ENCODE results near the gene REX1BD. TPM values are rescaled to one million over a fixed set of nuclear protein-coding genes. Genes with fewer than 3 reads are reported as not detected.

The REX1BD gene
- total and polyA plus RNA-seq, 2 donors (not counting 3 experiments of a cell fraction or from before 2014, with no cell fraction given) = 64.4 to 90.9 TPM

- Histone ChIP-seq H3K36me3 (ENCODE audit: control insufficient read depth in 2 of 2, extremely low read depth in 1 of 2, insufficient read depth in 2 of 2, low read length in 2 of 2) (no peaks in the 10 kb centered on the region), H3K9me3 (replicated peaks; ENCODE audit: control insufficient read depth, insufficient read depth, low read length) (no peaks in the 10 kb centered on the region), H3K27ac (ENCODE audit: insufficient read depth, low read depth, low read length) (no peak overlapping the region), H3K4me3 (replicated peaks in 1 of 3; ENCODE audit: insufficient read depth in 1 of 3, low read depth in 1 of 3, low read length in 3 of 3) (no peak overlapping the region), H3K27me3 (ENCODE audit: control insufficient read depth in 2 of 2, insufficient read depth in 2 of 2, low read length in 2 of 2) (peaks cover 67 to 78% of the 10 kb centered on the region in 2 experiments), H3K9ac (replicated peaks; ENCODE audit: extremely low read depth, insufficient read depth, low read length) (no peak overlapping the region), H3K79me2 (ENCODE audit: control insufficient read depth, insufficient read depth, low read length) (no peaks in the 10 kb centered on the region), H3K4me2 (ENCODE audit: insufficient read depth, low read length) (no peak overlapping the region), H3K4me1 (ENCODE audit: control insufficient read depth, extremely low read depth, insufficient read depth, low read length) (peaks cover 16% of the 10 kb centered on the region), H2AFZ (ENCODE audit: low read depth, low read length) (no peak overlapping the region), H3K9me1 (replicated peaks; ENCODE audit: control insufficient read depth, extremely low read depth, insufficient read depth, low read length) (no peaks in the 10 kb centered on the region), H4K20me1 (replicated peaks; ENCODE audit: control insufficient read depth, extremely low read depth, insufficient read depth, low read length) (no peaks in the 10 kb centered on the region)
- no peak for FAIRE-seq
- POLR2A ChIA-PET = no interaction called here
- TF ChIP-seq FOS (IDR thresholded peaks at IDR 0.05; ENCODE audit: borderline replicate concordance, insufficient read depth, low read length) (peak; percentile 23), POLR2A (IDR thresholded peaks at IDR 0.05; ENCODE audit: low read depth, low read length) (no peak), EZH2 (IDR thresholded peaks at IDR 0.05; ENCODE audit: borderline replicate concordance, low read depth, low read length, severe bottlenecking) (peak; percentile 16)
- intact Hi-C loops (cut with micrococcal nuclease) = loop anchor here (1.0 kb wide), 1 partner anchor 26 kb away; no protein-coding TSS in a partner anchor
- no TSS peak for BruUV-seq (replicated peaks)
- CTCF ChIA-PET = no interaction called here
- no peak for DNase-seq (ENCODE audit: low read depth, low spot score)
- dilution Hi-C loops (cut with MboI; ENCODE audit: extremely low pct_ligation_motif_present, low sequenced_read_pairs) = no loop called here
Observed at GRCh38 chr19:18610556-18611326, 22.1 kb downstream of the REX1BD start.

- intact Hi-C loops (cut with micrococcal nuclease) (no loop called here), dilution Hi-C loops (cut with MboI; ENCODE audit: extremely low pct_ligation_motif_present, low sequenced_read_pairs) (no loop called here)
- Histone ChIP-seq H3K4me2 (ENCODE audit: insufficient read depth, low read length) (no peak overlapping the region), H2AFZ (ENCODE audit: low read depth, low read length) (no peak overlapping the region), H3K79me2 (ENCODE audit: control insufficient read depth, insufficient read depth, low read length) (no peaks in the 10 kb centered on the region), H3K9ac (replicated peaks; ENCODE audit: extremely low read depth, insufficient read depth, low read length) (no peak overlapping the region), H3K4me3 (replicated peaks in 1 of 3; ENCODE audit: insufficient read depth in 1 of 3, low read depth in 1 of 3, low read length in 3 of 3) (no peak overlapping the region), H3K36me3 (ENCODE audit: control insufficient read depth in 2 of 2, extremely low read depth in 1 of 2, insufficient read depth in 2 of 2, low read length in 2 of 2) (no peaks in the 10 kb centered on the region), H3K4me1 (ENCODE audit: control insufficient read depth, extremely low read depth, insufficient read depth, low read length) (peaks cover 16% of the 10 kb centered on the region), H3K27ac (ENCODE audit: insufficient read depth, low read depth, low read length) (no peak overlapping the region), H4K20me1 (replicated peaks; ENCODE audit: control insufficient read depth, extremely low read depth, insufficient read depth, low read length) (no peaks in the 10 kb centered on the region), H3K9me3 (replicated peaks; ENCODE audit: control insufficient read depth, insufficient read depth, low read length) (no peaks in the 10 kb centered on the region), H3K9me1 (replicated peaks; ENCODE audit: control insufficient read depth, extremely low read depth, insufficient read depth, low read length) (no peaks in the 10 kb centered on the region), H3K27me3 (ENCODE audit: control insufficient read depth in 2 of 2, insufficient read depth in 2 of 2, low read length in 2 of 2) (peaks cover 64 to 73% of the 10 kb centered on the region in 2 experiments)
- POLR2A ChIA-PET = no interaction called here
- DNase-seq (ENCODE audit: low read depth, low spot score) = no peak
- CTCF ChIA-PET = interaction anchor here (1.4 kb wide), 1 partner anchor 22 kb away, joined by 4 read pairs; the partner anchor contains the start of gene REX1BD
- no peak for FAIRE-seq
- BruUV-seq (replicated peaks) = no TSS peak
- TF ChIP-seq JUN (IDR thresholded peaks at IDR 0.05; ENCODE audit: borderline replicate concordance, insufficient read depth, insufficient read length, low read depth) = no peak
- peak; percentile 43 for TF ChIP-seq EZH2 (IDR thresholded peaks at IDR 0.05; ENCODE audit: borderline replicate concordance, low read depth, low read length, severe bottlenecking)
Observed at GRCh38 chr19:18611327-18612050, 22.9 kb downstream of the REX1BD start.
